Spleen (tissue), 7 donors: ENCODE data around the gene SLC22A3.

Source experiments
- CTCF ChIP-seq, 11 experiments: fragments of 200-600 bp in 7 of 11; fragments of 450-650 bp in 4 of 11; sonication (generic) in 4 of 11; IDR thresholded peaks in 8 of 11; conservative IDR thresholded peaks in 3 of 11; 1 replicate in 7 of 11; 2 replicates in 4 of 11; pipeline versions ENCODE4 v1.4.0 to v1.8.0; 2016 to 2021; ENCODE audit warnings: antibody characterized with exemption in 11 of 11, inconsistent platforms in 4 of 11, mild to moderate bottlenecking in 1 of 11
- POLR2AphosphoS5 ChIP-seq, 3 donors: sonication (generic); formaldehyde crosslinking; IDR thresholded peaks; one replicate each; pipeline ENCODE4 v1.5.1; 2017; ENCODE audit warnings: antibody characterized with exemption in 3 of 3
- donor health status: DM: no; HTN: no; CAD: no; lungs with moderate emphysema.
- donor health status: DM: no; HTN: no; CAD: no.
- donor health status: DM: no; HTN: no; CAD: no.

- TF ChIP-seq CTCF (IDR thresholded peaks at IDR 0.05 in 8 of 11, conservative IDR thresholded peaks at IDR 0.05 in 3 of 11) = no peak
- no peak for TF ChIP-seq POLR2AphosphoS5 (IDR thresholded peaks at IDR 0.05)
These were observed 78.0 kb downstream of the SLC22A3 start for GRCh38 chr6:160426136-160426535.
